Measurements from ENCODE around the gene SH3TC1.
A peak's percentile ranks its signal among the peaks of the same experiment; 100 is the strongest.

Gene SH3TC1

DNA sequence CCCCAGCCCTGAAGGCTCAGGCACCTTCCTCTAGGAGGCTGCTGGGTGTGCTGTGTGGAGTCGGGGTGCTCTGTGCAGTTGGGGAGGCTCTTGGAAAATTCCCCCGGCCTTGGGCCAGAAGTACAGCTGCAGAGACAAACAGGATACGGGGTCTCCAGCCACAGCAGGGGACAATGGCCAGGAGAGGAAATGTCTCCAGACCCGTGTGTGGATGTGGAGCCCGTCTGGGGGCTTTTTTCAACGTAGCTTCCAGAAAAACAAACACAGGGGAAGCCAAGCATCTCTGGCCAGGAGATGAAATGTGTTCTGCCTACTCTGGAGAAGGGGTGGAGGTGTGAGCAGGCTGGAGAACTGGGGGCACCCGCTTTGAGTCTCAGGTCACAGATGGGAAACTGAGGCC lies 3.7 kb upstream of the SH3TC1 start:
- Histone ChIP-seq H3K27ac (ENCODE audit: low read length) (no peak overlapping the region), H3K27me3 (ENCODE audit: low read depth, low read length) (peaks cover 33% of the 10 kb centered on the region), H3K79me2 (ENCODE audit: low read length) (peaks cover 2% of the 10 kb centered on the region; the same call in 1 of the 2 replicates), H3K4me3 (ENCODE audit: low read length) (no peak overlapping the region), H3K4me1 (ENCODE audit: low read length) (peaks cover 27% of the 10 kb centered on the region), H3K9ac (ENCODE audit: low read length) (no peak overlapping the region), H3K4me2 (ENCODE audit: low read length) (no peak overlapping the region), H2AFZ (ENCODE audit: low read depth, low read length) (no peak overlapping the region), H3K36me3 (replicated peaks; ENCODE audit: low read depth, low read length) (no peaks in the 10 kb centered on the region), H3K9me3 (ENCODE audit: insufficient read depth, low read length) (no peaks in the 10 kb centered on the region), H4K20me1 (ENCODE audit: insufficient read depth, low read length) (no peaks in the 10 kb centered on the region)
- TF ChIP-seq, protein P1, sequence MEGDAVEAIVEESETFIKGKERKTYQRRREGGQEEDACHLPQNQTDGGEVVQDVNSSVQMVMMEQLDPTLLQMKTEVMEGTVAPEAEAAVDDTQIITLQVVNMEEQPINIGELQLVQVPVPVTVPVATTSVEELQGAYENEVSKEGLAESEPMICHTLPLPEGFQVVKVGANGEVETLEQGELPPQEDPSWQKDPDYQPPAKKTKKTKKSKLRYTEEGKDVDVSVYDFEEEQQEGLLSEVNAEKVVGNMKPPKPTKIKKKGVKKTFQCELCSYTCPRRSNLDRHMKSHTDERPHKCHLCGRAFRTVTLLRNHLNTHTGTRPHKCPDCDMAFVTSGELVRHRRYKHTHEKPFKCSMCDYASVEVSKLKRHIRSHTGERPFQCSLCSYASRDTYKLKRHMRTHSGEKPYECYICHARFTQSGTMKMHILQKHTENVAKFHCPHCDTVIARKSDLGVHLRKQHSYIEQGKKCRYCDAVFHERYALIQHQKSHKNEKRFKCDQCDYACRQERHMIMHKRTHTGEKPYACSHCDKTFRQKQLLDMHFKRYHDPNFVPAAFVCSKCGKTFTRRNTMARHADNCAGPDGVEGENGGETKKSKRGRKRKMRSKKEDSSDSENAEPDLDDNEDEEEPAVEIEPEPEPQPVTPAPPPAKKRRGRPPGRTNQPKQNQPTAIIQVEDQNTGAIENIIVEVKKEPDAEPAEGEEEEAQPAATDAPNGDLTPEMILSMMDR (IDR thresholded peaks at IDR 0.05; ENCODE audit: low read depth, low read length): no peak
- no peak for TF ChIP-seq EZH2phosphoT487 (IDR thresholded peaks at IDR 0.05; ENCODE audit: low read depth)

DNA sequence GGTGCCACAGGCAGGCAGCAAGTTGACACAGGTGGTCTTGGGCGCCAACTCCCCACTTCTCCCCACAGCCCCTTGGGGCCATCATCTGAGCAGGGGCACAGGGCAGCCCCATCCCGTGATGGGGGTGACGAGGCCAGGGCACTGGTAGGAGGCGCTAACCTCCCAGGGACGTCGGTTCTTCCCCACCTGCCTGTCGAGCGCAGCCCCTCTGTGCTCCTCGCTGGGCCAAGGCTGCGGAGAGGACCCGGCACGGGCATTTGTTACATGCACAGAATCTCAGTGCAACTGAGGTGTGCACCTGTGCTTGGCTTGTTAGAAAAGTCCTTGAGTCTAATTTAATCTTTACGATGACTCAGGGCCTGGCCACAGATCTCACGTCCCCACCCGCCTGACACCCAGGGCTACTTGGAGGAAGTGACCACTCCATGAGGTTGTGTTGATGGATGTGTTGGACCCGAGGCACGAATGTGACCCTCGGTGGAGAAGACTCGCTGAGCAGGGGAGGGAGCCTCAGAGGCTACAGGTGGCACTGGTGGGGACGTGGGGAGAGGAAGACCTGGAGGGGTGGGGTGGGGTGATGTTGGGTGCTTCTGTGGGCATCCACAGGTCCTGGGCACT lies 3.1 kb upstream of the SH3TC1 start:
- Histone ChIP-seq H3K9me3 (ENCODE audit: insufficient read depth, low read length) (no peaks in the 10 kb centered on the region), H3K4me3 (ENCODE audit: low read length) (no peak overlapping the region), H4K20me1 (ENCODE audit: insufficient read depth, low read length) (no peaks in the 10 kb centered on the region), H3K4me2 (ENCODE audit: low read length) (no peak overlapping the region), H3K79me2 (ENCODE audit: low read length) (peaks cover 7% of the 10 kb centered on the region; the same call in 1 of the 2 replicates), H3K36me3 (replicated peaks; ENCODE audit: low read depth, low read length) (peaks cover 3% of the 10 kb centered on the region), H3K9ac (ENCODE audit: low read length) (no peak overlapping the region), H3K27ac (ENCODE audit: low read length) (no peak overlapping the region), H3K27me3 (ENCODE audit: low read depth, low read length) (peaks cover 33% of the 10 kb centered on the region), H2AFZ (ENCODE audit: low read depth, low read length) (no peak overlapping the region), H3K4me1 (ENCODE audit: low read length) (peaks cover 32% of the 10 kb centered on the region)
- TF ChIP-seq EZH2phosphoT487 (IDR thresholded peaks at IDR 0.05; ENCODE audit: low read depth): no peak
- TF ChIP-seq, protein P1 (IDR thresholded peaks at IDR 0.05; ENCODE audit: low read depth, low read length): no peak

DNA sequence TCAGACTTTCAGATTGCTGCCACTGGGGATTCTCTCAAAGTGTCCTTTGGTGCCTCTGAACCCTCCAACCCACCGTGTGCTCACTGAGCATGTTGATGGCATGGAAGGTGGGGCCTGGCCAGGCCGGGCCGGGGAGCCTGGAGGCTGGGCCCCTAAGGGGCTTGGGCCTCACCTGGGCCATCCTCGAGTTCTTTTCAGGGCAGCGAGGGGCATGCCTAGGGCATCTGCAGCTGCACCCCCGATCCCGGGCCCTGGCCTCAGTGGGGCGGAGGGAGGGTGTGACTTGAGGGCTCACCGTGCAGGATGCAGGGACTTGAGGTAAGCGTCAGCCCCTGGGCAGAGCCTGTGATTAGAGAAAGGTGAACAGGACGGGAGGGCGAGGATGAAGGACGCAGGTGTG lies 1.6 kb upstream of the SH3TC1 start:
- peaks cover 48% of the 10 kb centered on the region for H3K4me1 ChIP-seq (ENCODE audit: low read length)
- no peak overlapping the region for H3K4me2 ChIP-seq (ENCODE audit: low read length)
- peaks cover 33% of the 10 kb centered on the region for H3K27me3 ChIP-seq (ENCODE audit: low read depth, low read length)
- peaks cover 12% of the 10 kb centered on the region; the same call in 1 of the 2 replicates for H3K79me2 ChIP-seq (ENCODE audit: low read length)
- H3K9me3 ChIP-seq (ENCODE audit: insufficient read depth, low read length): no peaks in the 10 kb centered on the region
- no peak overlapping the region for H2AFZ ChIP-seq (ENCODE audit: low read depth, low read length)
- H3K36me3 ChIP-seq (replicated peaks; ENCODE audit: low read depth, low read length): peaks cover 4% of the 10 kb centered on the region
- H3K4me3 ChIP-seq (ENCODE audit: low read length): no peak overlapping the region
- no peak overlapping the region for H3K27ac ChIP-seq (ENCODE audit: low read length)
- H3K9ac ChIP-seq (ENCODE audit: low read length): no peak overlapping the region
- TF ChIP-seq, protein P1 (IDR thresholded peaks at IDR 0.05; ENCODE audit: low read depth, low read length): no peak
- TF ChIP-seq EZH2phosphoT487 (IDR thresholded peaks at IDR 0.05; ENCODE audit: low read depth): no peak
- peaks cover 7% of the 10 kb centered on the region; the same call in 1 of the 2 replicates for H4K20me1 ChIP-seq (ENCODE audit: insufficient read depth, low read length)

DNA sequence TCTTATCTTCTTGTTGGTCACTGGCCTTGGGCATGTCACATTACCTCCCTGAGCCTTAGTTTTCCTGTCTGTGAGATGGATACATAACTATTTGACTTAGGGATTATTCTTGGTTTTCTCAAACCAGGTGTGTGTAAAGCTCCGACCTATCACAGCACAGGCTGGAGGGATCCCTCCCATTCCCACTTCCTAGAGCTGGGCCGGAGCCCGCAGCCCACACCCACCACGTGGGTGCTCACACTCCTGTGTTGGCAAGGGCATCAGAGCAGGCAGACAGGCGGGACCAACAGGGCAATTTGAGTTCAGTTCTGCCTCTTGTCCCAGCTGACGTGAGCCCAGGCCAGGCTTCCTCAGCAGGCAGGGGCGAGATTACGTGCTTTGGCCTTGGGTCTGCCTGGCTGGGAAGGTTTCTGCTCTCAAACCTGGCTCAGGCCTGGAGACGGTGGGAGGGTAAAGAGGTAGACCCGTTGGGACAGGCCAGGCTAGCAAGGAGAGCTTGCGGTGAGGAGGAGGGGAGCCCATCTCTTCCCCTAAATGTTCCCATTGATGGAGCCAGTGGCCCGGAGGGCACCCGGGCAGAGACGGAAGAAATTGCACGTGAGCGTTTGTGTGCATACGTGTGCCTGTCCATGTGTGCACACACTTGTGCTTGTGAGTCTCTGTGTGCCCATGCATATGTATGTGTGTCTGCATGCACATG lies 734 bp upstream of the SH3TC1 start:
- H3K27ac ChIP-seq (ENCODE audit: low read length): peak overlapping the region; percentile 74
- peak overlapping the region; percentile 95 for H3K4me2 ChIP-seq (ENCODE audit: low read length)
- no peak overlapping the region for H3K9ac ChIP-seq (ENCODE audit: low read length)
- TF ChIP-seq, protein P1 (IDR thresholded peaks at IDR 0.05; ENCODE audit: low read depth, low read length): no peak
- no peak for TF ChIP-seq EZH2phosphoT487 (IDR thresholded peaks at IDR 0.05; ENCODE audit: low read depth)
- peaks cover 29% of the 10 kb centered on the region for H3K27me3 ChIP-seq (ENCODE audit: low read depth, low read length)
- H4K20me1 ChIP-seq (ENCODE audit: insufficient read depth, low read length): peaks cover 15% of the 10 kb centered on the region
- no peaks in the 10 kb centered on the region for H3K9me3 ChIP-seq (ENCODE audit: insufficient read depth, low read length)
- H3K79me2 ChIP-seq (ENCODE audit: low read length): peaks cover 12% of the 10 kb centered on the region; the same call in 1 of the 2 replicates
- H3K36me3 ChIP-seq (replicated peaks; ENCODE audit: low read depth, low read length): peaks cover 4% of the 10 kb centered on the region
- peak overlapping the region; percentile 6; the same call in 1 of the 2 replicates for H2AFZ ChIP-seq (ENCODE audit: low read depth, low read length)
- H3K4me3 ChIP-seq (ENCODE audit: low read length): peak overlapping the region; percentile 94
- peaks cover 50% of the 10 kb centered on the region for H3K4me1 ChIP-seq (ENCODE audit: low read length)
